ENCODE data around the gene FANCC.
"Not testable (repeated sequence)": the region's sequence is repeated elsewhere in the genome, so short reads cannot be mapped to it uniquely, and the experiment has no call there.

FANCC gene

DNA sequence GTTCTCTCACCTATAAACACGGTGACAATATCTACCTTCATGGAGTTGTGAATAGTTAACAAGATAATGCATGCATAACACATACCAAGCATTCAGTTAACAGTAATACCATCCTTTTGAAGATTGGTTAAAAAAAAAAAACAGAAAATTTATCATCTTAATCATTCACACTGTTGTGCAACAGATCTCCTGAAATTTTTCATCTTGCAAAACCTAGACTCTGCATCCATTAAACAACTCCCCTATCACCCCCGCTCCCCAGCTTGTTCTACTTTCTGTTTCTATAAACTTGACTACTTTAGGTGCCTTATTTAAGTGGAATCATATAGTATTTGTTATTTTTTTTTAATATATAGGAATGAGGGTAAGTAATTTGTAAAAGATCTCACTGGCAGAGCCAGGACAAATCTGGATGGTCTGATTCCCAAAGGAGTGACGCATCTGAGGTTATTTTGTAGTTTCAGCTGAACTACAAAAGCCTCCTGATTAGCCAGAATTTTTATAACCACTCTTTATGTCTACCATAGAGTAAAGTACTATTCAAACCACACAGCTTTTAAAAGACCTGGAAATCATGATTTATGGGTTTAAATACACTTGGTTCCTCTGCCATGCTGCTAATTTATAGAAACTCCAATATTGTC lies 93.0 kb downstream of the FANCC start:
- DNase-seq (ENCODE audit: low spot score): no peak
- no peak overlapping the region for H3K9ac ChIP-seq (ENCODE audit: low read depth, low read length, poor library complexity)
- no peak overlapping the region for H2AFZ ChIP-seq (ENCODE audit: low read length)
- H2AK5ac ChIP-seq (ENCODE audit: low read depth, low read length): no peak overlapping the region
- H3K79me1 ChIP-seq (ENCODE audit: low read depth, low read length): no peaks in the 10 kb centered on the region
- no peak overlapping the region for H3K4me3 ChIP-seq (ENCODE audit: low read length in 2 of 2)
- no peak overlapping the region for H3K27ac ChIP-seq (replicated peaks; ENCODE audit: low read length)
- no peak overlapping the region for H4K8ac ChIP-seq (ENCODE audit: low read depth, low read length)
- no peak overlapping the region for H3K14ac ChIP-seq (ENCODE audit: low read length)
- H3K27me3 ChIP-seq (ENCODE audit: control insufficient read depth in 3 of 3, insufficient read depth in 3 of 3, low read depth in 1 of 3, low read length in 3 of 3): no peaks in the 10 kb centered on the region
- no peak overlapping the region for H3K23ac ChIP-seq (ENCODE audit: low read depth, low read length, poor library complexity)
- H3K36me3 ChIP-seq (replicated peaks in 1 of 2; ENCODE audit: control insufficient read depth in 2 of 2, insufficient read depth in 2 of 2, low read length in 2 of 2): no peaks in the 10 kb centered on the region
- no peaks in the 10 kb centered on the region for H3K9me3 ChIP-seq (replicated peaks in 1 of 2; ENCODE audit: control insufficient read depth in 2 of 2, insufficient read depth in 1 of 2, low read depth in 1 of 2, low read length in 2 of 2)
- no peak overlapping the region for H3K4ac ChIP-seq (ENCODE audit: low read length)
- no peak overlapping the region for H3K18ac ChIP-seq (ENCODE audit: low read length)
- H2BK15ac ChIP-seq (ENCODE audit: low read length): no peak overlapping the region
- H3K4me2 ChIP-seq (ENCODE audit: insufficient read depth, low read length, poor library complexity, severe bottlenecking): no peak overlapping the region
- H2BK12ac ChIP-seq (ENCODE audit: low read length): no peak overlapping the region
- no peak overlapping the region for H2BK5ac ChIP-seq (ENCODE audit: low read length)
- no CpG with 5 or more reads among the region's 3 CpGs for WGBS, 2 donors (ENCODE audit: extremely low coverage in 2 of 2, insufficient read length in 2 of 2, insufficient replicate concordance in 1 of 2)
- no peak overlapping the region for H4K91ac ChIP-seq (ENCODE audit: low read depth, low read length, poor library complexity)
- H2BK120ac ChIP-seq (ENCODE audit: low read depth, low read length): no peak overlapping the region
- H3K4me1 ChIP-seq (ENCODE audit: control insufficient read depth in 2 of 2, insufficient read depth in 1 of 2, low read depth in 1 of 2, low read length in 2 of 2): peaks cover 3 to 7% of the 10 kb centered on the region in 2 donors

DNA sequence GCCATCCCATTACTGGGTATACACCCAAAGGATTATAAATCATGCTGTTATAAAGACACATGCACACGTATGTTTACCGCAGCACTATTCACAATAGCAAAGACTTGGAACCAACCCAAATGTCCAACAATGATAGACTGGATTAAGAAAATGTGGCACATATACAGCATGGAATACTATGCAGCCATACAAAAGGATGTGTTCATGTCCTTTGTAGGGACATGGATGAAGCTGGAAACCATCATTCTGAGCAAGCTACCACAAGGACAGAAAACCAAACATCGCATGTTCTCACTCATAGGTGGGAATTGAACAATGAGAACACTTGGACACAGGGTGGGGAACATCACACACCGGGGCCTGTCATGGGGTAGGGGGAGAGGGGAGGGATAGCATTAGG lies 97.2 kb downstream of the FANCC start:
- H2AFZ ChIP-seq (ENCODE audit: low read length); H3K27me3 ChIP-seq (ENCODE audit: control insufficient read depth in 3 of 3, insufficient read depth in 3 of 3, low read depth in 1 of 3, low read length in 3 of 3); H2BK12ac ChIP-seq (ENCODE audit: low read length); H3K4me3 ChIP-seq (ENCODE audit: low read length in 2 of 2); H3K9ac ChIP-seq (ENCODE audit: low read depth, low read length, poor library complexity); H3K18ac ChIP-seq (ENCODE audit: low read length); H2AK5ac ChIP-seq (ENCODE audit: low read depth, low read length); H3K9me3 ChIP-seq (replicated peaks in 1 of 2; ENCODE audit: control insufficient read depth in 2 of 2, insufficient read depth in 1 of 2, low read depth in 1 of 2, low read length in 2 of 2); H4K91ac ChIP-seq (ENCODE audit: low read depth, low read length, poor library complexity); H2BK5ac ChIP-seq (ENCODE audit: low read length); H3K79me1 ChIP-seq (ENCODE audit: low read depth, low read length); H3K14ac ChIP-seq (ENCODE audit: low read length); H3K4me2 ChIP-seq (ENCODE audit: insufficient read depth, low read length, poor library complexity, severe bottlenecking); H3K23ac ChIP-seq (ENCODE audit: low read depth, low read length, poor library complexity); H2BK15ac ChIP-seq (ENCODE audit: low read length); H4K8ac ChIP-seq (ENCODE audit: low read depth, low read length); H3K4me1 ChIP-seq (ENCODE audit: control insufficient read depth in 2 of 2, insufficient read depth in 1 of 2, low read depth in 1 of 2, low read length in 2 of 2); H2BK120ac ChIP-seq (ENCODE audit: low read depth, low read length); H3K36me3 ChIP-seq (replicated peaks in 1 of 2; ENCODE audit: control insufficient read depth in 2 of 2, insufficient read depth in 2 of 2, low read length in 2 of 2); H3K27ac ChIP-seq (replicated peaks; ENCODE audit: low read length); H3K4ac ChIP-seq (ENCODE audit: low read length); DNase-seq (ENCODE audit: low spot score): not testable (repeated sequence)
- no CpG with 5 or more reads among the region's 4 CpGs for WGBS, 2 donors (ENCODE audit: extremely low coverage in 2 of 2, insufficient read length in 2 of 2, insufficient replicate concordance in 1 of 2)

GRCh38 chr9:95218773-95219172 lies 98.7 kb downstream of the FANCC start:
- H2AFZ ChIP-seq (ENCODE audit: low read length): peak overlapping the region; percentile 1
- no peak overlapping the region for H3K18ac ChIP-seq (ENCODE audit: low read length)
- no peaks in the 10 kb centered on the region for H3K9me3 ChIP-seq (replicated peaks in 1 of 2; ENCODE audit: control insufficient read depth in 2 of 2, insufficient read depth in 1 of 2, low read depth in 1 of 2, low read length in 2 of 2)
- H3K23ac ChIP-seq (ENCODE audit: low read depth, low read length, poor library complexity): no peak overlapping the region
- WGBS, 2 donors (ENCODE audit: extremely low coverage in 2 of 2, insufficient read length in 2 of 2, insufficient replicate concordance in 1 of 2): no CpG with 5 or more reads among the region's 4 CpGs
- H3K14ac ChIP-seq (ENCODE audit: low read length): no peak overlapping the region
- H2AK5ac ChIP-seq (ENCODE audit: low read depth, low read length): no peak overlapping the region
- no peak for DNase-seq (ENCODE audit: low spot score)
- H3K27me3 ChIP-seq (ENCODE audit: control insufficient read depth in 3 of 3, insufficient read depth in 3 of 3, low read depth in 1 of 3, low read length in 3 of 3): no peaks in the 10 kb centered on the region
- no peak overlapping the region for H4K8ac ChIP-seq (ENCODE audit: low read depth, low read length)
- no peak overlapping the region for H3K4me2 ChIP-seq (ENCODE audit: insufficient read depth, low read length, poor library complexity, severe bottlenecking)
- no peak overlapping the region for H3K27ac ChIP-seq (replicated peaks; ENCODE audit: low read length)
- peaks cover 1% of the 10 kb centered on the region for H3K79me1 ChIP-seq (ENCODE audit: low read depth, low read length)
- no peak overlapping the region for H3K9ac ChIP-seq (ENCODE audit: low read depth, low read length, poor library complexity)
- no peak overlapping the region for H3K4me3 ChIP-seq (ENCODE audit: low read length in 2 of 2)
- no peak overlapping the region for H4K91ac ChIP-seq (ENCODE audit: low read depth, low read length, poor library complexity)
- no peaks in the 10 kb centered on the region for H3K36me3 ChIP-seq (replicated peaks in 1 of 2; ENCODE audit: control insufficient read depth in 2 of 2, insufficient read depth in 2 of 2, low read length in 2 of 2)
- H3K4me1 ChIP-seq (ENCODE audit: control insufficient read depth in 2 of 2, insufficient read depth in 1 of 2, low read depth in 1 of 2, low read length in 2 of 2): peaks cover 4 to 7% of the 10 kb centered on the region in 2 donors
- no peak overlapping the region for H2BK15ac ChIP-seq (ENCODE audit: low read length)
- no peak overlapping the region for H3K4ac ChIP-seq (ENCODE audit: low read length)
- no peak overlapping the region for H2BK5ac ChIP-seq (ENCODE audit: low read length)
- no peak overlapping the region for H2BK12ac ChIP-seq (ENCODE audit: low read length)
- H2BK120ac ChIP-seq (ENCODE audit: low read depth, low read length): no peak overlapping the region

DNA sequence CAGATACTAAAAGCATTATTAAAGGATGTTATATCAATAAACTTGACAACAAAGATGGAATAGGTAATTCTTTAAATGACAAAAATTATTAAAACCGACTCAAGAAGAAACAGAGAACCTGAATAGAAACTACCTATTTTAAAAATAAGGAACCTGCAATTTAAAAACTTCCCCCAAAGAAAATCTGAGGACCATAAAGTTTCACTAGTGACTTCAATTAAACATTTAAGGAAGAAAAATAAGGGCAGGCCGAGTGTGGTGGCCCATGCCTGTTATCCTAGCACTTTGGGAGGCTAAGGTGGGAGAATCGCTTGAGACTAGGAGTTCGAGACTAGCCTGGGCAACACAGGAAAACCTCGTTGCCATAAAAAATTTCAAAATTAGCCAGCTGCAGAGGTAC lies 99.6 kb downstream of the FANCC start:
- H4K8ac ChIP-seq (ENCODE audit: low read depth, low read length): no peak overlapping the region
- H4K91ac ChIP-seq (ENCODE audit: low read depth, low read length, poor library complexity): no peak overlapping the region
- H3K9me3 ChIP-seq (replicated peaks in 1 of 2; ENCODE audit: control insufficient read depth in 2 of 2, insufficient read depth in 1 of 2, low read depth in 1 of 2, low read length in 2 of 2): no peaks in the 10 kb centered on the region
- no peak overlapping the region for H2AFZ ChIP-seq (ENCODE audit: low read length)
- no peak overlapping the region for H2BK15ac ChIP-seq (ENCODE audit: low read length)
- no peak overlapping the region for H2AK5ac ChIP-seq (ENCODE audit: low read depth, low read length)
- DNase-seq (ENCODE audit: low spot score): no peak
- no peak overlapping the region for H3K23ac ChIP-seq (ENCODE audit: low read depth, low read length, poor library complexity)
- no peak overlapping the region for H3K14ac ChIP-seq (ENCODE audit: low read length)
- H3K9ac ChIP-seq (ENCODE audit: low read depth, low read length, poor library complexity): no peak overlapping the region
- peaks cover 1% of the 10 kb centered on the region for H3K79me1 ChIP-seq (ENCODE audit: low read depth, low read length)
- no peak overlapping the region for H3K4me2 ChIP-seq (ENCODE audit: insufficient read depth, low read length, poor library complexity, severe bottlenecking)
- H3K27ac ChIP-seq (replicated peaks; ENCODE audit: low read length): no peak overlapping the region
- WGBS, 2 donors (ENCODE audit: extremely low coverage in 2 of 2, insufficient read length in 2 of 2, insufficient replicate concordance in 1 of 2): no CpG with 5 or more reads among the region's 5 CpGs
- H3K27me3 ChIP-seq (ENCODE audit: control insufficient read depth in 3 of 3, insufficient read depth in 3 of 3, low read depth in 1 of 3, low read length in 3 of 3): no peaks in the 10 kb centered on the region
- H2BK5ac ChIP-seq (ENCODE audit: low read length): no peak overlapping the region
- H2BK120ac ChIP-seq (ENCODE audit: low read depth, low read length): no peak overlapping the region
- no peak overlapping the region for H3K4me3 ChIP-seq (ENCODE audit: low read length in 2 of 2)
- H3K4me1 ChIP-seq (ENCODE audit: control insufficient read depth in 2 of 2, insufficient read depth in 1 of 2, low read depth in 1 of 2, low read length in 2 of 2): peaks cover 4 to 7% of the 10 kb centered on the region in 2 donors
- H3K4ac ChIP-seq (ENCODE audit: low read length): no peak overlapping the region
- H3K36me3 ChIP-seq (replicated peaks in 1 of 2; ENCODE audit: control insufficient read depth in 2 of 2, insufficient read depth in 2 of 2, low read length in 2 of 2): no peaks in the 10 kb centered on the region
- H2BK12ac ChIP-seq (ENCODE audit: low read length): no peak overlapping the region
- no peak overlapping the region for H3K18ac ChIP-seq (ENCODE audit: low read length)
